Rectal smooth muscle tissue (tissue), 1 donor: ENCODE measurements around the gene CDX2.

Source experiments
- H3K27ac ChIP-seq: one replicate; pipeline ENCODE4 v1.7.0; 2013; ENCODE audit warnings: low read depth, low read length, inconsistent platforms
- H3K27me3 ChIP-seq: one replicate; pipeline ENCODE4 v1.7.0; 2013; ENCODE audit warnings: low read length; ENCODE audit not compliant: control insufficient read depth, insufficient read depth
- H3K36me3 ChIP-seq: one replicate; pipeline ENCODE4 v1.7.0; 2013; ENCODE audit warnings: low read length; ENCODE audit not compliant: control insufficient read depth, insufficient read depth
- H3K4me1 ChIP-seq: one replicate; pipeline ENCODE4 v1.7.0; 2013; ENCODE audit warnings: low read length; ENCODE audit not compliant: control insufficient read depth, insufficient read depth
- H3K4me3 ChIP-seq: one replicate; pipeline ENCODE4 v1.7.0; 2013; ENCODE audit warnings: low read length
- H3K9ac ChIP-seq: one replicate; pipeline ENCODE4 v1.7.0; 2013; ENCODE audit warnings: low read length

Gene CDX2

DNA sequence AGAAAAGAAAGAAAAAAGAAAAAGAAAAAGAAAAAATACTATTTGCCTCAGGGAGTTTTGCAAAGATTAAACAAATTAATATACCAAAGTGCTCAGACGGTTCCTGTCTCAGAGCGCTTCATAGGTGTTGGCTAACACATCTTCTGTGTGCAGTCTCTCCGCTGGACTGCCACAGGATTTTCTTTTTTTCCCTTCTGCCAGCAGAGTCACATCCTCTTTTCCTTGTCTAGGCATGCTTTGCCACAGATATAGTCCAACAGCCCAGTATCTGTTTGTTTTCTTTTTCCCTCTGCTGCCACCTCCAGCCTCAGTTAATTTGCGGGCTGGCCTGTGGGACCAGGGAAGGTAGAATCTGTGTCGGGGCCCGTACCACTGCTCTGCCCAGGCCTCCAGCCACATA, 22.8 kb upstream of the CDX2 start:
- H3K4me3 ChIP-seq = no peak overlapping the region
- no peak overlapping the region for H3K9ac ChIP-seq
- no peaks in the 10 kb centered on the region for H3K36me3 ChIP-seq
- no peak overlapping the region for H3K27ac ChIP-seq
- no peaks in the 10 kb centered on the region for H3K27me3 ChIP-seq
- no peaks in the 10 kb centered on the region for H3K4me1 ChIP-seq

- H3K4me3 ChIP-seq = no peak within 1 kb of the TSS
- H3K4me1 ChIP-seq = no peaks in the 10 kb centered on the region
- no peak within 1 kb of the TSS for H3K9ac ChIP-seq
- H3K36me3 ChIP-seq = no peaks in the 10 kb centered on the region
- H3K27ac ChIP-seq = no peak within 1 kb of the TSS
- peaks cover 3% of the 10 kb centered on the region for H3K27me3 ChIP-seq
Measured at GRCh38 chr13:27988520-27988919, 19.4 kb upstream of the CDX2 start, which contains the start of gene URAD. URAD (minus strand) TSS chr13:27988693; CDS start chr13:27988637, 56 bp downstream.

DNA sequence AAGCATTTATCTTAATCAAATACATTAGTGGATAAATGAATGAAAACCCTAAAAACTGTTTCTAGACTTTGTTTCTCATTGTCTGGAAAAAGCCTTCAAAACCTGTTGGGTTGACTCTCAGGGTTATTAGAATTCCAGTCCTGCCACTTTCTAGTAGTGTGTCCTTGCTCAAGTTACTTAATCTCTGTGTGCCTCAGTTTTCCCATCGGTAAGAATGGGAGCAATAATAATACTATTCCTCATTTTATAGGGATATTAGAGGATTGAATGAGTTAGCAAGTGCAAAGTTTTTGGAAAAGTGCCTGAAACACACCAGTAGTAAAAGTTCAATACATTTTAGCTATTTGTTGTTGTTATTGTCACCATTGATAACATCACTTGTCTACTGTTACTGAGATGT, 16.5 kb upstream of the CDX2 start:
- H3K36me3 ChIP-seq = no peaks in the 10 kb centered on the region
- H3K27me3 ChIP-seq = peaks cover 8% of the 10 kb centered on the region
- H3K4me3 ChIP-seq = no peak overlapping the region
- no peaks in the 10 kb centered on the region for H3K4me1 ChIP-seq
- no peak overlapping the region for H3K9ac ChIP-seq
- no peak overlapping the region for H3K27ac ChIP-seq

- Histone ChIP-seq H3K27me3 (peaks cover 25% of the 10 kb centered on the region), H3K9ac (no peak overlapping the region), H3K4me1 (no peaks in the 10 kb centered on the region), H3K4me3 (no peak overlapping the region), H3K36me3 (no peaks in the 10 kb centered on the region), H3K27ac (no peak overlapping the region)
Measured at GRCh38 chr13:27982361-27982760, 13.2 kb upstream of the CDX2 start.

DNA sequence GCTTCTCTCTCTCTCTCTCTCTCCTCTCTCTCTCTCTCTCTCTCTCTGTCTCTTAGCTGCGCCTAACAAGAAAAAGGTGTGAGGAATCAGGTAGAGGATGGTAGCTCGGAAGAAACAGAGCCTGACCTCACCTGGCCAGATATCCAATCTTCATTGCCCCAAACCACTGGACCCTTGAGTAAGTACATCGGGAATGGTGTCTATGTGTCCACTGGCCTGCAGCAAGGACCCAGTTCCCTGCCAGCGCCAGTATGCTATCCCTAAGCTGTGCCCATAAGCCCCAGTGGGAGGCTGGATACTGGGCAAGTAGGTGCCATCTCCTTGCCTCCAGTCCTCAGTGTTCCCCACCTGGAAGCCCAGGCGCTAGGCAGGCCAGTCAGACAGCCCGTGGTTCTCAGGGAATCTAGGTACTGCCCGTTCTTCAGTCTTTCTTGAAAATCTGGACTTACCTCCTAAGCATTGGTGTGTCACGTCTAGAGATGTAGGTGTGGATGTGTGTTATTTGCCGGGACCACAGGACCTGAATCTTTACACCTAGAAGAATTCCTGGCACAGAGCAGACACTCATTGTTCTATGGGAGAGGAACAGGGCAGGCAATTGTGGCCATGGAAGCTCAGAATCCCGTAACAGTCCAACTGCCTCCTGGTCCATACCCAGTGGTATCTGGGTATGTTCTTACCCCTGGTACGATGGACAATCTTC, 12.0 kb upstream of the CDX2 start:
- Histone ChIP-seq H3K4me3 (no peak overlapping the region), H3K27ac (no peak overlapping the region), H3K4me1 (no peaks in the 10 kb centered on the region), H3K9ac (no peak overlapping the region), H3K36me3 (no peaks in the 10 kb centered on the region), H3K27me3 (peaks cover 25% of the 10 kb centered on the region)

GRCh38 chr13:27980280-27980998, 11.3 kb upstream of the CDX2 start:
- no peaks in the 10 kb centered on the region for H3K4me1 ChIP-seq
- no peaks in the 10 kb centered on the region for H3K36me3 ChIP-seq
- peaks cover 26% of the 10 kb centered on the region for H3K27me3 ChIP-seq
- no peak overlapping the region for H3K27ac ChIP-seq
- no peak overlapping the region for H3K9ac ChIP-seq
- peak overlapping the region; percentile 53 for H3K4me3 ChIP-seq

- Histone ChIP-seq H3K36me3 (no peaks in the 10 kb centered on the region), H3K9ac (no peak overlapping the region), H3K4me1 (no peaks in the 10 kb centered on the region), H3K4me3 (peak overlapping the region; percentile 53), H3K27ac (no peak overlapping the region), H3K27me3 (peaks cover 26% of the 10 kb centered on the region)
Measured at GRCh38 chr13:27979765-27980279, 10.7 kb upstream of the CDX2 start.

- Histone ChIP-seq H3K27ac (no peak overlapping the region), H3K4me3 (peak overlapping the region; percentile 34), H3K4me1 (no peaks in the 10 kb centered on the region), H3K27me3 (peaks cover 26% of the 10 kb centered on the region), H3K36me3 (no peaks in the 10 kb centered on the region), H3K9ac (no peak overlapping the region)
Measured at GRCh38 chr13:27979001-27979643, 10.0 kb upstream of the CDX2 start.

DNA sequence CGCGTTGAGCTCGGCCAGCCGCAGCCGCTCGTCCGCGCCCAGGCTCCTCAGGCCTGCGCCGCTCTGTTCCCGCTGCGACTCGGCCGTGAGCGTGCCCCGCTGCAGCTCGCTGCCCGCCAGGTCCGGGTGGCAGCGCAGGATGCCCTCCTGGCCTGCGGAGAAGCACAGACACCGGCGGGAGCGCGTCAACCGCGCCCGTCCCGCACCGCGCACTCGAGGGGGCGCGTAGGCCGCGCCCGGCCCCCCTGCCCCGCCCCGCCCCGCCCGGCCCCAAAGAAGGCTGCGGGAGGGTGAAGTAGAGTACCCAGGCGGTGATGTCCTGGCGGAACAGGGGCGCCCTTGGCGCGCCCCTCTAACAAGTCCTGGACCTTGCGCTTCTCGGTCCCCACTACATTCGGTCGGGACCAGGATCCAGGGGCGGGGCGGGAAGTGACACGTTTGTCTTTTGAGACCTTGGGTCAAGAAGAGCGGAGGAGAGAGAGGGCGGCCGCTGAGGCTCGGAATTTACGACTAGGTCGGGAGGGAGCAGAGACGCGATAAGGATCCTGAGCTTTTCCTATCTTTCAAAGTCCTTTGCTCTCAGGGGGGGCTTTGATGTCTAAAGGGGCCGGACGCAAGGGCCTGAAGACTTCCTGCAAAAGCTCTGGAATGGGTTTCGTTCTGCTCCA, 9.3 kb upstream of the CDX2 start:
- Histone ChIP-seq H3K9ac (no peak overlapping the region), H3K27me3 (peaks cover 26% of the 10 kb centered on the region), H3K27ac (no peak overlapping the region), H3K4me1 (no peaks in the 10 kb centered on the region), H3K36me3 (no peaks in the 10 kb centered on the region), H3K4me3 (peak overlapping the region; percentile 64)

DNA sequence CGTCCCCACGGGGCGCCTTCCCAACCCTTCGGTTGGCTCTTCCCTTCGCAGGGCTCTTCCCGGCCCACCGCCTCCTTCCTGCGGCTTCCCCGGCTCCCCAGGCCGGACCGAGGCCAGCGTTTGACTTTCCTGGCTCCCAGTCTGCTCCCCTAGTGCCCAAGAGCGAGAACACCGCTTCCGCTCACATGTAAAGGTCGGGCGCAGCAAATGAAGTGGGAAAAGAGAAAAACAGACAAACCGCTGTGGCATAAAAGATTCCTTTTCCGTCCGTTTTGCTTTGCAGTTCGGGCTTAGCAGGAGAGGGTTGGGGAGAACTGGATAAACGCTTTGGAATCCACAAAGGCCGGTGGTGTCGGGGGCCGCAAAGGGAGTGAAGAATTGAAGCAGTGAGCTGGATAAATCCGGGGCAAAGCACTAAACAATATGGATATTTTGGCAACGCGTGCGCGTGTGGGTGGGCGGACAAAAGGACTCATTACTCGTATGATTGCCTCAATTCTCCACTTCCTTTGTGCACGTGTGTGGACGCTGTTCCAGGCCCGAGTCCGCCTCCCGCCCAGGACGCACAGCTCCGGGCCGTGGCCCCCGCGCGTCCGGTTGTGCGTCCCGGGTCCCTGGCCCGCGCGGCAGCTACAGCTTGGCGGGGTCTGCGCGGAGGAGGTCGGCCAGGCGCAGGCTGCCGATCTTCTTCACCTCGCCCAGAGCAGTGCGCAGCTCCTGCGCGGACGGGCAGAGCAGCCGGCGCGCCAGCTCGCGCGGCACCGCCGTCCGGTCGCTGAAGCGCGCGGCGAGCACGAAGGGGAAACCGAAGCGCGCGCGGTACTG, 8.6 kb upstream of the CDX2 start:
- Histone ChIP-seq H3K4me3 (peak overlapping the region; percentile 64), H3K27ac (no peak overlapping the region), H3K9ac (peak overlapping the region; percentile 22), H3K4me1 (no peaks in the 10 kb centered on the region), H3K27me3 (peaks cover 26% of the 10 kb centered on the region), H3K36me3 (no peaks in the 10 kb centered on the region)

DNA sequence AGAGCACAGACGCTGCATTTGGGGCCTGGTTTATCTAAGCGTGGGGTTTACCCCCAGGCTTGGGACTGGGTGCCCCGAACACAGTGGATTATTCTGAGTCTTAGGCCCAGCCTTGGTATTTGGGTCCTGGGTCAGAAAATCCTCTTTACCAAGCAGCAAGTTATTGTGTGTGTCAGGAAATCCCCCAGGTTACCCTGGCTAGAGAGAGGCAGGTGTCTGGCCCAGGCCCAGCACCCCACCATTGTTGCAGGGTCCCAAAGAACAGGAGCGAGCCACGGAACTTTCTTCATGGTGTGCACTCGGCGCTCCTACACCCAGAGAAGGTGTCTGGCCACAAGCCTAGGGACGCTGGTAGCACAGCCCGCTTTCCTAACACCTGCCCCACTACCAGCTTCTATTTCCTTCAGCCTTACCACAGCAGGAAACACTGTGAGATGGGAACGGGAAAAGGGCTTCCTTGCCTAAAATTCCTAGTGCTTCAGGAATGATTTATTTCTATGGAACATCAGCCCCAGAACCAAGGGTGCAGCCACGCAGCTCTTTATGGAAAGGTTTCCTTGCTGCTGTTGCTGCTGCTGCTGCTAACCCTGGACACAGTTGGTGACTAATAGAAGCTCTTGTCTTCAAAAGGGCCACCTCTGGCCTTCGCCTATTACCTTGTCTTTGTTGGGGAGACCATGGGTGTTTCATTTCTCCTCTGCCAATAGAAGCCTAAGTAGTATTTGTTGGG, 7.4 kb upstream of the CDX2 start:
- no peaks in the 10 kb centered on the region for H3K36me3 ChIP-seq
- H3K4me1 ChIP-seq = no peaks in the 10 kb centered on the region
- H3K9ac ChIP-seq = no peak overlapping the region
- H3K4me3 ChIP-seq = peak overlapping the region; percentile 64
- no peak overlapping the region for H3K27ac ChIP-seq
- H3K27me3 ChIP-seq = peaks cover 25% of the 10 kb centered on the region
